Nucleus accumbens (tissue), 56 donors: ENCODE results near the gene ALDH1A2.

ENCODE experiments used
- DNase-seq, 56 donors: peaks; one replicate each; lab custom pipeline; 2025; lab: John Stamatoyannopoulos, UW

ALDH1A2 gene

DNA sequence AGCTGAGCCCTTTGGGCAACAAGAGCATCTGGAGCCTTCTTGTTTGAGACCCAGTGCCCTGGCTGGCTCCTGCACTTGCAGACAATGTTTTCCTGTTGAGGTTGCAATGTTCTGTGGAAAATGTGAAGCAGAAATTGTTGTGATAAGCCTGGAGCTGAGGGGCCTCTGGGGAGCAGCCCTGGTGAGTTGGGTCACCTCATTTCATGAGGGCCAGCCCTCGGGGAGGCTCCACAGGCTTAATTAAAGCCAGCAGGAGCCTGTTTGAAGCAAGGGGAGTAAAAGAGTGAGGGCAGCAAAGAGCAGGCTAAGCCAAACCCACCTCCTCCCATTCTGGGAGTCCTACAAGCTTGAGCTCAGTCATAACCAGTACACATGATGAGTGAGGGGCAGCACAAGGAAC lies 154.3 kb downstream of the ALDH1A2 start:
- DNase-seq: no peak

DNA sequence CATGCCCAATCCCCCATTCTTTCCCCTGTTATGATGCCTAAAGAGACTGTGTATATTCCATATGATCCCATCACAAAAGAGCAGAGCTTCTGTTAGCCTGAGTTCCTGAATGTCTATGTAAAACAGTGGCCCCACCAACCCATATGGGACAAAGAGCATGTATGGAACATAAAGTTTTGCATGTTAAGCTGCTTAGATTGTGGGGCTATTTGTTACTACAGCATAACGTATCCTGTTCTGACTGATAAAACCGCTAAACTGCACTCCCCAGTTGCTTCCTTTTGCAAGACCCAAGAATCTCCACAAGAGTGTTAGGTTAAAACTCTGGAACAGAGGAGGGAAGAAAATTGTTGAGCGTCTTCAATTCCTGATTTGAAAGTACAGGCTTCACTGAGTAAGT lies 154.8 kb downstream of the ALDH1A2 start:
- no peak for DNase-seq

DNA sequence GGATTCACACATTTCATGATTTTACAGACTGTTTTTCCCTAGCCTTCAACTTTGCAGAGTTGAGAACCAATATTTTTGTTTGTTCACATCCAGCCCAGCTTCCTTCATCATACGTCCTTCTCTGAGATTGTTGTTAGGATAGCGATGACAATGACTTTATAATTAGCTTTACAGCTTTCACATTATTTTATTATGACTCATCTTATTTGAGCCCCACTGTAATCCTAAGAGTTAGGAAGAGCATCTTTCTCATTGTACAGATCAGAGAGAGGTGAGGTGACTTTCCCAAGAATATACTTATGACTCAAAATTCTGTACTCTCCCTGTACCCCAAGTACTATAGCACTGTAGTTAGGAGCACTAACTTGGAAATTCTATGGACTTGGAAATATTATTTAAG lies 156.1 kb downstream of the ALDH1A2 start:
- DNase-seq: no peak

DNA sequence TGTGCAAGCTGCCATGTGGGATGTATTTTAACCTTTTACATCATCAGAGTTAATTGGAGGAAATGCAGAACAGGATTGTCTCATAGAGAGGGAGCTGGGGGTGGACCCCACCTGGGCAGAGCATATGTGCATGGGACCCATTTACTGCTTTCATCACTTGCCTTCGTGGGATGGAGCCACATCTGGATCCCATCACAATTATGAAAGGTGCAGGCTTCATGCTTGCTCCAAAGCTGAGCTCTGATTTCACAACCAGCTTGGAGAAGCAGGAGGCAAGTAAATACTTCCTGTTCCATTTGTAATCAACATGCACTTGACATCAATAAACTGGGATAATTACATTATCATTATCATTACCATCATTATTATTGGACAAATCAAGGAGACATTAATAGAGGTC lies 161.9 kb downstream of the ALDH1A2 start:
- DNase-seq: no peak
